Panc1 (cell line): ENCODE data around the gene RALGPS2. TPM values are rescaled to one million over a fixed set of nuclear protein-coding genes. Genes with fewer than 3 reads are reported as not detected.
"Not testable (repeated sequence)": the region's sequence is repeated elsewhere in the genome, so short reads cannot be mapped to it uniquely, and the experiment has no call there.

ENCODE experiments used
- ATAC-seq: fragments of 200-7000 bp; cut with Tn5 transposase; 2 replicates; pipeline ENCODE4 v1.9.1; 2020; ENCODE audit warnings: mild to moderate bottlenecking, moderate library complexity
- BruUV-seq: library from RNA; stranded (reverse); fragments of 400-500 nt; replicated peaks from 2 replicates; lab custom pipeline; 2021; lab: Mats Ljungman, UMichigan
- CTCF ChIA-PET: fragments of 300-600 bp; sonication (Branson Sonifier 250); formaldehyde crosslinking; loops from one replicate; lab custom pipeline; 2022; ENCODE audit warnings: antibody characterized with exemption; lab: Charles Lee
- POLR2A ChIA-PET: fragments of 300-600 bp; sonication (Branson Sonifier 250); formaldehyde crosslinking; loops from one replicate; lab custom pipeline; 2022; ENCODE audit warnings: antibody characterized with exemption; lab: Charles Lee
- DNase-seq: peaks from one replicate; pipeline ENCODE4 v3.0.0-alpha.2; 2010; ENCODE audit warnings: low read depth, low spot score
- H3K27ac ChIP-seq: 2 replicates; pipeline ENCODE4 v1.5.1; 2011; ENCODE audit warnings: mild to moderate bottlenecking, low read length, inconsistent platforms
- H3K27me3 ChIP-seq: fragments of 200-500 bp; sonication (Bioruptor generic); 2 replicates; pipeline ENCODE4 v1.6.0; 2014; ENCODE audit warnings: low read length, inconsistent platforms; ENCODE audit not compliant: control insufficient read depth, insufficient read depth
- H3K36me3 ChIP-seq: fragments of 200-500 bp; sonication (Bioruptor generic); 2 replicates; pipeline ENCODE4 v1.5.1; 2014; ENCODE audit warnings: inconsistent platforms, mild to moderate bottlenecking, low read length, moderate library complexity; ENCODE audit not compliant: control insufficient read depth, insufficient read depth
- H3K4me1 ChIP-seq: 2 replicates; pipeline ENCODE4 v1.5.1; 2011; ENCODE audit warnings: inconsistent platforms, mild to moderate bottlenecking, low read length, moderate library complexity; ENCODE audit not compliant: control insufficient read depth, insufficient read depth
- H3K4me3 ChIP-seq, 2 experiments: 2 replicates each; pipeline ENCODE4 v1.5.1; 2011 to 2012; ENCODE audit warnings: low read depth in 2 of 2, low read length in 2 of 2, mild to moderate bottlenecking in 2 of 2, inconsistent platforms in 1 of 2, moderate library complexity in 1 of 2
- H3K9me3 ChIP-seq: fragments of 200-500 bp; sonication (Bioruptor generic); 2 replicates; pipeline ENCODE4 v1.5.1; 2014; ENCODE audit warnings: low read depth, mild to moderate bottlenecking, inconsistent platforms, low read length, moderate library complexity; ENCODE audit not compliant: control insufficient read depth, insufficient read depth
- CTCF ChIP-seq: fragments of 450-650 bp; IDR thresholded peaks from 2 replicates; pipeline ENCODE4 v1.5.1; 2017; ENCODE audit warnings: mild to moderate bottlenecking
- POLR2AphosphoS5 ChIP-seq: IDR thresholded peaks from 2 replicates; pipeline ENCODE4 v1.6.1; 2012; ENCODE audit warnings: mild to moderate bottlenecking, low read depth, low read length, moderate library complexity
- REST ChIP-seq, 2 experiments: IDR thresholded peaks; 2 replicates each; pipeline ENCODE4 v1.6.1; 2011 to 2012; ENCODE audit warnings: low read depth in 2 of 2, control low read depth in 1 of 2, low read length in 1 of 2, mild to moderate bottlenecking in 1 of 2, moderate library complexity in 1 of 2; ENCODE audit not compliant: insufficient read depth in 1 of 2
- SIN3A ChIP-seq: IDR thresholded peaks from 2 replicates; pipeline ENCODE4 v1.6.1; 2012; ENCODE audit warnings: low read depth, mild to moderate bottlenecking, low read length, moderate library complexity, borderline replicate concordance; ENCODE audit not compliant: insufficient read depth
- TCF7L2 ChIP-seq: IDR thresholded peaks from 2 replicates; pipeline ENCODE4 v1.6.1; 2011; ENCODE audit warnings: mild to moderate bottlenecking, low read depth, low read length, inconsistent platforms
- in situ Hi-C: cut with HindIII; loops from 2 replicates; pipeline ENCODE4 v1.10.0; 2016; ENCODE audit warnings: low sequenced_read_pairs, low pct_unique_long_range_greater_than_20kb
- intact Hi-C: fragments of 100-400 bp; cut with micrococcal nuclease; formaldehyde crosslinking; loops from one replicate; pipeline ENCODE4 v1.10.0; 2022; ENCODE audit not compliant: unreplicated experiment
- total RNA-seq: library from RNA; stranded (reverse); gene quantifications from one replicate; pipeline ENCODE4 v1.2.1, GENCODE V29; 2021; ENCODE audit not compliant: unreplicated experiment

RALGPS2 gene
- total RNA-seq, 1 experiment from 2014 or later: 5.4 TPM

- TF ChIP-seq REST (IDR thresholded peaks at IDR 0.05; ENCODE audit: insufficient read depth in 1 of 2, low read depth in 2 of 2, low read length in 1 of 2) (no peak), POLR2AphosphoS5 (no peak), SIN3A (no peak), CTCF (no peak), TCF7L2 (no peak)
- Histone ChIP-seq H3K36me3 (no peaks in the 10 kb centered on the region), H3K4me1 (no peaks in the 10 kb centered on the region), H3K4me3 (no peak overlapping the region), H3K27ac (no peak overlapping the region), H3K9me3 (no peaks in the 10 kb centered on the region), H3K27me3 (no peaks in the 10 kb centered on the region)
- intact Hi-C loops: no loop called here
- DNase-seq (no peak), ATAC-seq (no peak)
- ChIA-PET CTCF (interaction anchor here (0.5 kb wide), 1 partner anchor 154 kb away, joined by 6 read pairs; no protein-coding TSS in a partner anchor), POLR2A (interaction anchor here (0.6 kb wide), 1 partner anchor 10 kb away, joined by 9 read pairs; no protein-coding TSS in a partner anchor)
- no TSS peak for BruUV-seq
- in situ Hi-C loops: no loop called here
Observed at GRCh38 chr1:178846306-178846705, 121.3 kb downstream of the RALGPS2 start.

GRCh38 chr1:178847396-178847849 is 122.4 kb downstream of the RALGPS2 start:
- ChIA-PET POLR2A (no interaction called here), CTCF (no interaction called here)
- no TSS peak for BruUV-seq
- intact Hi-C loops (no loop called here), in situ Hi-C loops (no loop called here)
- no peak for ATAC-seq
- Histone ChIP-seq H3K36me3 (no peaks in the 10 kb centered on the region), H3K4me1 (no peaks in the 10 kb centered on the region), H3K4me3 (no peak overlapping the region), H3K27me3 (no peaks in the 10 kb centered on the region), H3K9me3 (no peaks in the 10 kb centered on the region), H3K27ac (no peak overlapping the region)
- DNase-seq: no peak
- TF ChIP-seq POLR2AphosphoS5 (no peak), REST (IDR thresholded peaks at IDR 0.05; ENCODE audit: insufficient read depth in 1 of 2, low read depth in 2 of 2, low read length in 1 of 2) (no peak), TCF7L2 (no peak)

- H3K27ac ChIP-seq, DNase-seq, H3K27me3 ChIP-seq, H3K9me3 ChIP-seq, BruUV-seq, H3K36me3 ChIP-seq, intact Hi-C loops, POLR2A ChIA-PET, H3K4me1 ChIP-seq, in situ Hi-C loops, CTCF ChIA-PET, H3K4me3 ChIP-seq, ATAC-seq: not testable (repeated sequence)
Observed at GRCh38 chr1:178847919-178848318, 122.9 kb downstream of the RALGPS2 start.
